Astrocyte (in vitro differentiated cells and primary cell): Measurements from ENCODE around the gene PTPRN.

Experiments
- CTCF ChIP-seq: IDR thresholded peaks from 2 replicates; pipeline ENCODE4 v1.5.1; 2011; ENCODE audit warnings: low read depth, mild to moderate bottlenecking, inconsistent platforms, low read length, moderate library complexity; ENCODE audit not compliant: insufficient read depth
- EZH2 ChIP-seq: IDR thresholded peaks from 2 replicates; pipeline ENCODE4 v1.6.1; 2012; ENCODE audit warnings: mild to moderate bottlenecking, low read length, inconsistent platforms; ENCODE audit not compliant: insufficient read depth

GRCh38 chr2:219261024-219261855 lies 48.0 kb downstream of the PTPRN start:
- TF ChIP-seq CTCF, result no peak
- TF ChIP-seq EZH2, result no peak
